Neural progenitor cell (in vitro differentiated cells): Measurements from ENCODE around the gene KLHL12. TPM values are rescaled to one million over a fixed set of nuclear protein-coding genes. Genes with fewer than 3 reads are reported as not detected.

Experiments
- DNase-seq: peaks from one replicate; pipeline ENCODE4 v3.0.0-alpha.2; 2016; ENCODE audit warnings: low spot score
- H2AFZ ChIP-seq: fragments of 200-600 bp; sonication (generic); replicated peaks from 2 replicates; pipeline ENCODE4 v1.6.1; 2016; ENCODE audit warnings: antibody characterized with exemption
- H3F3A ChIP-seq: fragments of 200-600 bp; sonication (generic); 2 replicates; pipeline ENCODE4 v1.6.1; 2016; ENCODE audit warnings: antibody characterized with exemption, low read depth
- H3K27ac ChIP-seq: fragments of 200-600 bp; sonication (generic); 2 replicates; pipeline ENCODE4 v1.5.1; 2016; ENCODE audit warnings: mild to moderate bottlenecking
- H3K27me3 ChIP-seq: fragments of 200-600 bp; sonication (generic); 2 replicates; pipeline ENCODE4 v1.6.1; 2016; ENCODE audit warnings: mild to moderate bottlenecking, moderate library complexity
- H3K36me3 ChIP-seq: fragments of 200-600 bp; sonication (generic); 2 replicates; pipeline ENCODE4 v1.5.1; 2016
- H3K4me1 ChIP-seq: fragments of 200-600 bp; sonication (generic); 2 replicates; pipeline ENCODE4 v1.6.1; 2016; ENCODE audit warnings: mixed run types
- H3K4me2 ChIP-seq: fragments of 200-600 bp; sonication (generic); 2 replicates; pipeline ENCODE4 v1.6.1; 2016
- H3K4me3 ChIP-seq: fragments of 200-600 bp; sonication (generic); 2 replicates; pipeline ENCODE4 v1.5.1; 2016
- H3K79me2 ChIP-seq: fragments of 200-600 bp; sonication (generic); 2 replicates; pipeline ENCODE4 v1.6.1; 2016; ENCODE audit warnings: low read depth
- H3K9ac ChIP-seq: fragments of 200-600 bp; sonication (generic); 2 replicates; pipeline ENCODE4 v1.6.1; 2016
- H3K9me3 ChIP-seq: fragments of 200-600 bp; sonication (generic); 2 replicates; pipeline ENCODE4 v1.5.1; 2016; ENCODE audit warnings: low read depth
- H4K20me1 ChIP-seq: fragments of 200-600 bp; sonication (generic); 2 replicates; pipeline ENCODE4 v1.6.1; 2016; ENCODE audit warnings: low read depth
- H3K27ac Mint-ChIP-seq: 3 replicates; pipeline ENCODE4 v1.8.0; 2021; ENCODE audit warnings: mixed read lengths
- H3K27me3 Mint-ChIP-seq: 2 replicates; pipeline ENCODE4 v1.8.0; 2022; ENCODE audit warnings: low read depth, mild to moderate bottlenecking, inconsistent platforms, moderate library complexity, mixed read lengths; ENCODE audit not compliant: insufficient read depth
- H3K36me3 Mint-ChIP-seq: 3 replicates; pipeline ENCODE4 v1.8.0; 2021; ENCODE audit warnings: mixed read lengths
- H3K4me1 Mint-ChIP-seq: 3 replicates; pipeline ENCODE4 v1.8.0; 2021; ENCODE audit warnings: mixed read lengths
- H3K4me3 Mint-ChIP-seq: 3 replicates; pipeline ENCODE4 v1.8.0; 2021; ENCODE audit warnings: mild to moderate bottlenecking, moderate library complexity, mixed read lengths
- H3K9me3 Mint-ChIP-seq: 3 replicates; pipeline ENCODE4 v1.8.0; 2020; ENCODE audit warnings: mixed read lengths
- EZH2 ChIP-seq: fragments of 200-600 bp; sonication (generic); IDR thresholded peaks from 2 replicates; pipeline ENCODE4 v1.6.1; 2017; ENCODE audit warnings: antibody characterized with exemption, mild to moderate bottlenecking, moderate library complexity
- EZH2phosphoT487 ChIP-seq: fragments of 200-600 bp; sonication (generic); IDR thresholded peaks from 2 replicates; pipeline ENCODE4 v1.6.1; 2017; ENCODE audit warnings: antibody characterized with exemption
- total RNA-seq: library from RNA; depleted of rRNA; stranded (reverse); fragments of >200 nt; gene quantifications from 2 replicates; pipeline ENCODE4 v1.2.3, GENCODE V29; 2015; ENCODE audit warnings: low replicate concordance
- TF ChIP-seq, protein P1 (sequence below): fragments of 200-600 bp; sonication (generic); IDR thresholded peaks from 2 replicates; pipeline ENCODE4 v1.5.1; 2017; ENCODE audit warnings: antibody characterized with exemption, mild to moderate bottlenecking

The KLHL12 gene
- total RNA-seq, 1 donor from 2014 or later = 51.4 TPM

DNA sequence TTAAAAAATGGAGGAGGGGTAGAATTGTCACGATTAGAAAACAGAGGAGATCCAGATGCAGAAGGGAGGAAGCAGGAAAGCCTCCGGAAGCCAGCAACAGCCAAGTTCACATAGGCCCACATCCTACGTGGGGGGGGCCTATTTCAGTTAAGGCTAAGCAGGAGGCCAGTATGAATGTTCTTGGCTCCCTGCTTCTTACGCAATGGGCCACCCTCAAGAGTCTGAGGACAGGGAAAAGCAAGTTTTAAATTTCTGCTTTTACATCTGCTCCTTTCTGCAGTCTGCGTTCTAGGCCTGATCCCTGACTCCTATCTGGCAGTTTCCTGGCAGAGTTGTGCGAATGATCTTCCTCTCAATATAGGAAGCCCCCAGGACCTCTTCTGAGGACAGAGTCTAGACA is 68.7 kb downstream of the KLHL12 start:
- H3K27me3 ChIP-seq = no peaks in the 10 kb centered on the region
- Mint-ChIP-seq H3K9me3 (no peaks in the 10 kb centered on the region), H3K27me3 (peaks cover 8% of the 10 kb centered on the region), H3K36me3 (peaks cover 8% of the 10 kb centered on the region), H3K4me1 (peaks cover 10% of the 10 kb centered on the region), H3K27ac (no peak overlapping the region), H3K4me3 (no peak overlapping the region)
- no peak overlapping the region for H3K4me3 ChIP-seq
- no peak overlapping the region for H2AFZ ChIP-seq
- no peak for TF ChIP-seq EZH2
- TF ChIP-seq EZH2phosphoT487 = no peak
- TF ChIP-seq, protein P1, sequence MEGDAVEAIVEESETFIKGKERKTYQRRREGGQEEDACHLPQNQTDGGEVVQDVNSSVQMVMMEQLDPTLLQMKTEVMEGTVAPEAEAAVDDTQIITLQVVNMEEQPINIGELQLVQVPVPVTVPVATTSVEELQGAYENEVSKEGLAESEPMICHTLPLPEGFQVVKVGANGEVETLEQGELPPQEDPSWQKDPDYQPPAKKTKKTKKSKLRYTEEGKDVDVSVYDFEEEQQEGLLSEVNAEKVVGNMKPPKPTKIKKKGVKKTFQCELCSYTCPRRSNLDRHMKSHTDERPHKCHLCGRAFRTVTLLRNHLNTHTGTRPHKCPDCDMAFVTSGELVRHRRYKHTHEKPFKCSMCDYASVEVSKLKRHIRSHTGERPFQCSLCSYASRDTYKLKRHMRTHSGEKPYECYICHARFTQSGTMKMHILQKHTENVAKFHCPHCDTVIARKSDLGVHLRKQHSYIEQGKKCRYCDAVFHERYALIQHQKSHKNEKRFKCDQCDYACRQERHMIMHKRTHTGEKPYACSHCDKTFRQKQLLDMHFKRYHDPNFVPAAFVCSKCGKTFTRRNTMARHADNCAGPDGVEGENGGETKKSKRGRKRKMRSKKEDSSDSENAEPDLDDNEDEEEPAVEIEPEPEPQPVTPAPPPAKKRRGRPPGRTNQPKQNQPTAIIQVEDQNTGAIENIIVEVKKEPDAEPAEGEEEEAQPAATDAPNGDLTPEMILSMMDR = no peak
- DNase-seq = no peak
- H3K4me1 ChIP-seq = peaks cover 10% of the 10 kb centered on the region
- H3K9ac ChIP-seq = no peak overlapping the region
- peaks cover 6% of the 10 kb centered on the region for H4K20me1 ChIP-seq
- H3K79me2 ChIP-seq = peaks cover 40% of the 10 kb centered on the region
- no peaks in the 10 kb centered on the region for H3K36me3 ChIP-seq
- no peaks in the 10 kb centered on the region for H3K9me3 ChIP-seq
- H3K4me2 ChIP-seq = no peak overlapping the region
- no peak overlapping the region for H3K27ac ChIP-seq
- peaks cover 20% of the 10 kb centered on the region for H3F3A ChIP-seq

DNA sequence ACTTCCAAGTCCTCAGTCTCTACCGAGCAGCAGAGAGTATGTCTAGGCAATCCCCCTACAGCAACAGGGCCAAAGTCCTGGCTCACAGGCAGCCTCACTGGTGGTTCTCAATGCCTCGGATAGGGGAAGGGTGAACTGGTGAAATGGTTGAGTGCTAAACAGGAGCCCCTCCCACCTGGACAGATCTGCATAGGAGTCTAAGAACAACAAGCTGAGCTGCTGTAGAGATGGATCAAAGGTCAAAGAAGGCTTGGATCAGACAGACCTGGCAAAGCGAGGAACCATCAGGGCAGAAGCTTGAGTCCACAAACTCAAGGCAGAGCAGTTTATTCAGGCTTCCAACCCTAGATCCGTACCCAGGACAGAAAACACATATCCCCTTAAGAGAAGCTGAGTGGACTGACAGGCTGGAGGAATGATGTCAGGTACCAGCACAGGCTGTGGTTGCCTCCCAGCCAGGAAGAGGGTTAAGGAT is 69.9 kb downstream of the KLHL12 start:
- H3K27me3 ChIP-seq = no peaks in the 10 kb centered on the region
- no peak overlapping the region for H3K27ac ChIP-seq
- H3K27me3 Mint-ChIP-seq = peaks cover 6% of the 10 kb centered on the region
- H3K4me3 Mint-ChIP-seq = no peak overlapping the region
- H4K20me1 ChIP-seq = peaks cover 6% of the 10 kb centered on the region
- no peak overlapping the region for H3K9ac ChIP-seq
- peaks cover 1% of the 10 kb centered on the region for H3K4me1 ChIP-seq
- TF ChIP-seq, protein P1 = no peak
- no peak overlapping the region for H3K4me3 ChIP-seq
- no peak overlapping the region for H2AFZ ChIP-seq
- no peak for DNase-seq
- H3F3A ChIP-seq = peaks cover 21% of the 10 kb centered on the region
- H3K79me2 ChIP-seq = peaks cover 31% of the 10 kb centered on the region
- no peaks in the 10 kb centered on the region for H3K9me3 ChIP-seq
- no peak overlapping the region for H3K4me2 ChIP-seq
- no peaks in the 10 kb centered on the region for H3K9me3 Mint-ChIP-seq
- peaks cover 8% of the 10 kb centered on the region for H3K36me3 Mint-ChIP-seq
- no peak overlapping the region for H3K27ac Mint-ChIP-seq
- H3K4me1 Mint-ChIP-seq = peaks cover 8% of the 10 kb centered on the region
- H3K36me3 ChIP-seq = no peaks in the 10 kb centered on the region

DNA sequence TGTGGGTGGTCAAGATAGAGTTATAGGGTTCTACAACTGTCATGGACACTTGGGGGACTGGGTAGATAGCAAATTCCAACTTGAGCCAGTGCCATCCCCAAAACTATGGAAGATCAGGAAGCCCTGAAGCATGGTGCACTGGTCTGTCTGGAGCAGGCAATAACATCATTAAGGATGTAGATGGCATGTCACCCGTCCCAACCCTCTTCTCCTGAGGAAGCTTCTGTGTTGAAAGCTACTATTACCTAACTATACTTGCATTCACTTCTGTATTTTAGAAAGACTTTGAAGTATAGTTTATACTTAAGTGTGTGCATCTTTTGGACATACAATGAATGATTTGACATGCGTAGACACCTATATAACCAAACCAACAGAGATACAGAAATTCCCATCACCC is 71.0 kb downstream of the KLHL12 start:
- no peaks in the 10 kb centered on the region for H3K9me3 ChIP-seq
- Mint-ChIP-seq H3K4me1 (peaks cover 2% of the 10 kb centered on the region), H3K9me3 (no peaks in the 10 kb centered on the region), H3K4me3 (no peak overlapping the region), H3K36me3 (peaks cover 8% of the 10 kb centered on the region), H3K27me3 (peaks cover 4% of the 10 kb centered on the region), H3K27ac (peak overlapping the region; percentile 34)
- H3K27me3 ChIP-seq = no peaks in the 10 kb centered on the region
- H3K79me2 ChIP-seq = peaks cover 34% of the 10 kb centered on the region
- H2AFZ ChIP-seq = no peak overlapping the region
- peaks cover 15% of the 10 kb centered on the region for H3F3A ChIP-seq
- TF ChIP-seq EZH2 (no peak), EZH2phosphoT487 (no peak)
- TF ChIP-seq, protein P1 = no peak
- no peaks in the 10 kb centered on the region for H3K4me1 ChIP-seq
- H3K4me2 ChIP-seq = no peak overlapping the region
- H4K20me1 ChIP-seq = peaks cover 6% of the 10 kb centered on the region
- no peak overlapping the region for H3K27ac ChIP-seq
- no peak for DNase-seq
- H3K4me3 ChIP-seq = no peak overlapping the region
- no peak overlapping the region for H3K9ac ChIP-seq
- no peaks in the 10 kb centered on the region for H3K36me3 ChIP-seq
